ENCODE data around the gene POLA1.

- TF ChIP-seq, protein P1, sequence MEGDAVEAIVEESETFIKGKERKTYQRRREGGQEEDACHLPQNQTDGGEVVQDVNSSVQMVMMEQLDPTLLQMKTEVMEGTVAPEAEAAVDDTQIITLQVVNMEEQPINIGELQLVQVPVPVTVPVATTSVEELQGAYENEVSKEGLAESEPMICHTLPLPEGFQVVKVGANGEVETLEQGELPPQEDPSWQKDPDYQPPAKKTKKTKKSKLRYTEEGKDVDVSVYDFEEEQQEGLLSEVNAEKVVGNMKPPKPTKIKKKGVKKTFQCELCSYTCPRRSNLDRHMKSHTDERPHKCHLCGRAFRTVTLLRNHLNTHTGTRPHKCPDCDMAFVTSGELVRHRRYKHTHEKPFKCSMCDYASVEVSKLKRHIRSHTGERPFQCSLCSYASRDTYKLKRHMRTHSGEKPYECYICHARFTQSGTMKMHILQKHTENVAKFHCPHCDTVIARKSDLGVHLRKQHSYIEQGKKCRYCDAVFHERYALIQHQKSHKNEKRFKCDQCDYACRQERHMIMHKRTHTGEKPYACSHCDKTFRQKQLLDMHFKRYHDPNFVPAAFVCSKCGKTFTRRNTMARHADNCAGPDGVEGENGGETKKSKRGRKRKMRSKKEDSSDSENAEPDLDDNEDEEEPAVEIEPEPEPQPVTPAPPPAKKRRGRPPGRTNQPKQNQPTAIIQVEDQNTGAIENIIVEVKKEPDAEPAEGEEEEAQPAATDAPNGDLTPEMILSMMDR (IDR thresholded peaks at IDR 0.05): no peak
- no peak for TF ChIP-seq POLR2A (IDR thresholded peaks at IDR 0.05)
Measured at GRCh38 chrX:24702362-24703184, 8.9 kb downstream of the POLA1 start.

Data from testis (tissue), 2 donors.